Measurements from ENCODE around the gene ARID5A. TPM values are rescaled to one million over a fixed set of nuclear protein-coding genes. Genes with fewer than 3 reads are reported as not detected.
A peak's percentile ranks its signal among the peaks of the same experiment; 100 is the strongest.

The ARID5A gene
- total RNA-seq, 6 experiments from 2014 or later, result 13.2 to 23.1 (median 16.9) TPM

GRCh38 chr2:96502891-96503636 lies 33.5 kb upstream of the ARID5A start:
- TF ChIP-seq POLR2A (IDR thresholded peaks at IDR 0.05), result no peak
- no peak for TF ChIP-seq CTCF (IDR thresholded peaks at IDR 0.05)
- ATAC-seq (no peak), DNase-seq (no peak)
- no peaks in the 10 kb centered on the region for H3K36me3 ChIP-seq
- peaks cover 0 to 42% (median 15%) of the 10 kb centered on the region in 4 donors for H3K4me1 ChIP-seq
- intact Hi-C loops (cut with DNase I), result loop anchor here in 1 of 2 donors (10.0 kb wide), 1 partner anchor 348 kb away; no protein-coding TSS in a partner anchor
- no peak overlapping the region for H3K27ac ChIP-seq
- no peaks in the 10 kb centered on the region for H3K27me3 ChIP-seq
- H3K4me3 ChIP-seq, result no peak overlapping the region
- WGBS (ENCODE audit: insufficient coverage, low coverage, low lambda C conversion rate, missing lambda C conversion rate), result 81% methylated on average over 3 of the region's 13 CpGs
- no peaks in the 10 kb centered on the region for H3K9me3 ChIP-seq

GRCh38 chr2:96503637-96504243 lies 32.8 kb upstream of the ARID5A start:
- no peaks in the 10 kb centered on the region for H3K36me3 ChIP-seq
- ATAC-seq (no peak), DNase-seq (no peak)
- peaks cover 0 to 46% (median 17%) of the 10 kb centered on the region in 4 donors for H3K4me1 ChIP-seq
- WGBS (ENCODE audit: insufficient coverage, low coverage, low lambda C conversion rate, missing lambda C conversion rate), result 60% methylated on average over 1 of the region's 12 CpGs
- no peaks in the 10 kb centered on the region for H3K9me3 ChIP-seq
- H3K27ac ChIP-seq, result no peak overlapping the region
- intact Hi-C loops (cut with DNase I), result loop anchor here in 1 of 2 donors (10.0 kb wide), 1 partner anchor 349 kb away; no protein-coding TSS in a partner anchor
- H3K27me3 ChIP-seq, result no peaks in the 10 kb centered on the region
- TF ChIP-seq CTCF (IDR thresholded peaks at IDR 0.05) (no peak), POLR2A (IDR thresholded peaks at IDR 0.05) (no peak)
- no peak overlapping the region for H3K4me3 ChIP-seq

- WGBS (ENCODE audit: insufficient coverage, low coverage, low lambda C conversion rate, missing lambda C conversion rate), result 31% methylated on average over 7 of the region's 9 CpGs
- TF ChIP-seq CTCF (IDR thresholded peaks at IDR 0.05), result no peak
- TF ChIP-seq POLR2A (IDR thresholded peaks at IDR 0.05), result no peak
- peaks cover 0 to 46% (median 17%) of the 10 kb centered on the region in 4 donors for H3K4me1 ChIP-seq
- DNase-seq, result peak in 1 of 3 donors; percentile 72
- intact Hi-C loops (cut with DNase I), result loop anchor here (5.0 to 10.0 kb wide), 3 partner anchors 33 to 351 kb away; no protein-coding TSS in a partner anchor
- no peaks in the 10 kb centered on the region for H3K36me3 ChIP-seq
- H3K27ac ChIP-seq, result peak within 1 kb of the TSS; percentile 17 to 50 (median 38)
- peak; percentile 69 to 75 (median 73) for ATAC-seq
- H3K27me3 ChIP-seq, result no peaks in the 10 kb centered on the region
- no peak within 1 kb of the TSS for H3K4me3 ChIP-seq
- H3K9me3 ChIP-seq, result no peaks in the 10 kb centered on the region
Measured at GRCh38 chr2:96505231-96505889, 31.2 kb upstream of the ARID5A start, which contains the start of gene NEURL3. Gene NEURL3, minus strand, starts transcription at chr2:96505357. Its CDS starts 71 bp downstream, at chr2:96505286.

- H3K4me3 ChIP-seq, result no peak overlapping the region
- intact Hi-C loops (cut with DNase I), result loop anchor here (5.0 to 10.0 kb wide), 3 partner anchors 34 to 351 kb away; no protein-coding TSS in a partner anchor
Measured at GRCh38 chr2:96506016-96506906, 30.3 kb upstream of the ARID5A start.

More at GRCh38 chr2:96506016-96506906, 30.3 kb upstream of the ARID5A start:
- Histone ChIP-seq H3K9me3 (no peaks in the 10 kb centered on the region), H3K27ac (peak overlapping the region in 2 of 3 donors; percentile 17 to 50), H3K27me3 (no peaks in the 10 kb centered on the region), H3K4me1 (peaks cover 0 to 46% (median 17%) of the 10 kb centered on the region in 4 donors), H3K36me3 (no peaks in the 10 kb centered on the region)
- ATAC-seq (peak in 2 of 4 donors; percentile 3 to 5), DNase-seq (no peak)
- no peak for TF ChIP-seq POLR2A (IDR thresholded peaks at IDR 0.05)
- no peak for TF ChIP-seq CTCF (IDR thresholded peaks at IDR 0.05)
- 57% methylated on average over 1 of the region's 8 CpGs for WGBS (ENCODE audit: insufficient coverage, low coverage, low lambda C conversion rate, missing lambda C conversion rate)

Measured in right lobe of liver (tissue), 6 donors.